ENCODE results near the gene PRSS3.
A peak's percentile ranks its signal among the peaks of the same experiment; 100 is the strongest.
"Not testable (repeated sequence)": the region's sequence is repeated elsewhere in the genome, so short reads cannot be mapped to it uniquely, and the experiment has no call there.

Gene PRSS3

DNA sequence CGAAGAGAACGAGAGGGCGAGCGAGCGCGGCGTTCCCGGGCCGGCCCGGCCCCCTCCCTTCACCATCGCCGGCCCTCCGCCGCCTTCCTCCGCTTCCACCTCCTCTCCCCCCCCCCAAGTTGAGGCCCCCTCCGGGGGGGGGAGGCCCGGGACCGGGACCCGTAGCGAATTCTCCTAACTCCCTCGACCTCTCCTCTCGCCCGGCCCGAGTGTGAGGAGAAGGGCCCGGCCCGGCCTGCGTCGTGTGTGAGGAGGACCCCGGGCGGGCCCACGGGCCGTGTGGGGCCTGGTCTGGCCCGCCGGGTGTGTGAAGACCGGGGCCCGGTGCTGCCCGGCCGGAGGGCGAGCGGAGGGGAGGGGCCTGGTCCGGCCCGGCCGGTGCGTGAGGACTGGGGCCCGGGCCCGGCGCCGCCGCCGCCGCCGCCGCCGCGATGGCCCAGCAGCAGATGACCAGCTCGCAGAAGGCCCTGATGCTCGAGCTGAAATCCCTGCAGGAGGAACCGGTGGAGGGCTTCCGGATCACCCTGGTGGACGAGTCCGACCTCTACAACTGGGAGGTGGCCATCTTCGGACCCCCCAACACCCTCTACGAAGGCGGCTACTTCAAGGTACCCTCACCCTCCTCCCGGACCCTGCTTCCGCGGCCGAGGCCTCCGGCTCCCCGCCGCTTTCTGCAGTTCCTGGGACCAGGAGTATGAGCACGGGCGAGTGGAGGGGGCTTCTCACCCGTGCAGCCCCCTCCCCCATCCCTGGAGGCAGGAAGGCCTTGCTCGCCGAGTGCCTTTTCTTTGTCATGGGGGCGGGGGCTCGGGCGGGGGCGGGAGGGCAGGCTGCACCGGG is 22.2 kb downstream of the PRSS3 start:
- peak; percentile 23 to 37 for DNase-seq (ENCODE audit: low read depth in 2 of 2)

DNA sequence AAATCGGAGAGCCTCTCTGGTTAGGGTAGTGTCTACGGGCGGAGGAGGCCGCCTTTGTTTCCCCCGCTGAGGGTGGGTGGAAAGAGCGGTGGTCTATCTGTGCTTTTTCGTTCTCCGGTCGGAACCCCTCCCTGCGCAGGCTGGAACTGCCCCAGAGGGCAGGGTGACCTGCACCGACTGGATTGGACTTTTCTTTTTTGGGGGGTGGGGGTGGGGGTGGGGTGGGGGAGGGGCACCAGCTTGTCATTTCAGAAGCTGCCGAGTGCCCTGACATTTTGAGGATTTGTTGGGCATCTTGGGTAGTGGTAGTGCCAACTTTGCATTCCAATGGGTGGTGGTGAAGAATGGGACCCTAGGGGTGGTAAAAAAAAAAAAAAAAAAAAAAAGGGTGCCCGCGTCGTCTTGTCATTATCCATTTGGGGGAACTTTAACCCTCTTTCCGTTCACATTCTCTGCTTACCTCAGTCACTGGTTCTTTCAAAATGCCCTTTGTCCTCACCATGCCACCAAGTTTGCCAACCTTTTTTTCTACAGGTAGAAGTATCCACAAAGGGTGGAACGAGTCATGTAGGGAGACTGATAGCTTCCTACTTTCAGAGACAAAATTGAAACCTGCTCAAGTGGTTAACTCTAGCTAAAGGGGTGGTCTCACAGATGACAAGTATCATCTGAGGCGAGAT is 22.9 kb downstream of the PRSS3 start:
- DNase-seq (ENCODE audit: low read depth in 2 of 2): no peak

GRCh38 chr9:33818847-33819500 is 23.6 kb downstream of the PRSS3 start:
- no peak for DNase-seq (ENCODE audit: low read depth in 2 of 2)

GRCh38 chr9:33820231-33820745 is 24.9 kb downstream of the PRSS3 start:
- DNase-seq (ENCODE audit: low read depth in 2 of 2): no peak

- DNase-seq (ENCODE audit: low read depth in 2 of 2): no peak
These were observed 28.4 kb downstream of the PRSS3 start for GRCh38 chr9:33823801-33824200.

DNA sequence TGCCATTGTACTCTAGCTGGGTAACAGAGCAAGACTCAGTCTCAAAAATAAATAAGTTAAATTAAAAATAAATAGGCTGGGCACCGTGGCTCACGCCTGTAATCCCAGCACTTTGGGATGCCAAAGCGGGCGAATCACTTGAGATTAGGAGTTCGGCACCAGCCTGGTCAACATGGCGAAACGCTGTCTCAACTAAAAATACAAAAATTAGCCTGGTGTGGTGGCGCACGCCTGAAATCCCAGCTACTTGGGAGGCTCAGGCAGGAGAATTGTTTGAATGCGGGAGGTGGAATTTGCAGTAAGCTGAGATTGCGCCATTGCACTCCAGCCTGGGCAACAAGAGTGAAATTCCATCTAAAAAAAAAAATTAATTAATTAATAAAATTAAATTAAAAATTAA is 31.9 kb downstream of the PRSS3 start:
- not testable (repeated sequence) for DNase-seq (ENCODE audit: low read depth in 2 of 2)

DNA sequence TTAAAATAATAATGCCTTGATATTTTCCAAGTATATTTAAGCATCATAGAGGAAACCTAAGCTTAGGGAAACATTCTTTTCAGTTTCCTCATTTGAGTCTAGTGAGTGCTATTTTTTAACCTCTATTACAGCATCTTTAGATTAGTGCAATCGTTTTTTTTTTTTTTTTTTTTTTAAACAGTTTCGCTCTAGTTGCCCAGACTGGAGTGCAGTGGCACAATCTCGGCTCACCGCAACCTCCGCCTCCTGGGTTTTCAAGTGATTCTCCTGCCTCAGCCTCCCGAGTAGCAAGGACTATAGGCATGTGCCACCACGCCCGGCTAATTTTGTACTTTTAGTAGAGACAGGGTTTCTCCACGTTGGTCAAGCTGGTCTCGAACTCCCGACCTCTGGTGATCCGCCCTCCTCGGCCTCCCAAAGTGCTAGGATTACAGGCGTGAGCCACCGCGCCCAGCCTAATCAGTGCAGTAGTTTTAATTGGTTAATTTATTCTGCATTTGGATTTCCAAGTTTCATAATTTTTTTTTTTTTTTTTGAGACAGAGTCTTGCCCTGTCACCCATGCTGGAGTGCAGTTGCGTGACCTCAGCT is 34.4 kb downstream of the PRSS3 start:
- DNase-seq (ENCODE audit: low read depth in 2 of 2): not testable (repeated sequence)

DNA sequence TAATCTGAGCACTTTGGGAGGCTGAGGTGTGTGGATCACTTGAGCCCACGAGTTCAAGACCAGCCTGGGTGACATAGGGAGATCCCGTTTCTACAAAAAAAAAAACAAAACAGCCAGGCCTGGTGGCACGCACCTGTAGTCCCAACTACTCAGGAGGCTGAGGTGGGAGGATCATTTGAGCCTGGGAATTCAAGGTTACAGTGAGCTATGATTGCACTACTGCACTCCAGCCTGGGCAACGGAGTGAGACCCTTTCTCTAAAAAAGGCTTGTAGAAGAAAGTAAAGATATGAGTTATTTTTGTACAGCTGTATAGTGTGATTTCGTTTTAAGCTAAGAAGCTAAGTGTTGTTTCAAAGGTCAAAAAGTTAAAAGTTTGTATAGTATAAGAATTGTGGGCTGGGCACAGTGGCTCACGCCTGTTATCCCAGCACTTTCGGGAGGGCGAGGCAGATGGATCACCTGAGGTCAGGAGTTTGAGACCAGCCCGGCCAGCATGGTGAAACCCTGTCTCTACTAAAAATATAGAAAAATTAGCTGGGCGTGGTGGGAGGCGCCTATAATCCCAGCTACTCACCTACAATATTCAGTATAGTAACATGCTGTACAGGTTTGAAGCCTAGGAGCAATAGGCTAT is 40.4 kb downstream of the PRSS3 start:
- DNase-seq (ENCODE audit: low read depth in 2 of 2): no peak

DNA sequence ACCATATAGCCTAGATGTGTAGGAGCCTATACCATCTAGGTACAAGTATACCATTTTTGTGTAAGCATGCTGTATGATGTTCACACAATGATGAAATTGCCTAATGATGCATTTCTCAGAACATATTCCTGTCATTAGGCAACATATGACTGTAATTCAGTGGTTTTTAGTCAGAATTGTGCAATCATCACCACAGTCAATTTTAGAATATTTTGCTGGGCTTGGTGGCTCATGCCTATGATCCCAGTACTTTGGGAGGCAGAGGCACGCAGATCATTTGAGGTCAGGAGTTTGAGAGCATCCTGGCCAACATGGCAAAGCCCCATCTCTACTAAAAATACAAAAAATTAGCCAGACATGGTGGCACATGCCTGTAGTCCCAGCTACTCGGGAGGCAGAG is 40.9 kb downstream of the PRSS3 start:
- DNase-seq (ENCODE audit: low read depth in 2 of 2): not testable (repeated sequence)

DNA sequence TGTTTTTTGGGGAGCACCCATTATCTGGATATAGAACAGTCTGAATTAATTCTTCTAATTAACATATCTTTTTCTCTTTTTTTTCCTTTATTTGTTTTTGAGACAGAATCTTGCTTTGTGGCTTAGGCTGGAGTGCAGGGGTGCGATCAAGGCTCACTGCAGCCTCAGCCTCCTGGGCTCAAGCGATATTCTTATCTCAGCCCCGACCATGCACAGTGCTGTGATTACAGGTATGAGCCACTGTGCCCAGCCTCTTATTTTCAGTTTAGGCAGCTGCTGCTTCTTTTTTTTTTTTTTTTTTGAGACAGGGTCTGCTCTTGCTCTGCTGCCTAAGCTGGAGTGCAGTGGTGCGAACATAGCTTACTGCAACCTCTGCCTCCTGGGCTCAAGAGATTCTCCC is 41.8 kb downstream of the PRSS3 start:
- DNase-seq (ENCODE audit: low read depth in 2 of 2): no peak

GRCh38 chr9:33840381-33840780 is 45.0 kb downstream of the PRSS3 start:
- DNase-seq (ENCODE audit: low read depth in 2 of 2): no peak

GRCh38 chr9:33843312-33843961 is 48.1 kb downstream of the PRSS3 start:
- no peak for DNase-seq (ENCODE audit: low read depth in 2 of 2)

- DNase-seq (ENCODE audit: low read depth in 2 of 2): no peak
These were observed 50.9 kb downstream of the PRSS3 start for GRCh38 chr9:33846231-33846630.

- not testable (repeated sequence) for DNase-seq (ENCODE audit: low read depth in 2 of 2)
These were observed 52.5 kb downstream of the PRSS3 start for GRCh38 chr9:33847894-33848205.

Data from stimulated activated CD4-positive, alpha-beta T cell treated with anti-CD3 and anti-CD28 coated beads, Interleukin-1b, Interleukin-23, amount 100 ng/mL, for 4 hours (primary cell).